Large intestine (tissue), 3 donors: ENCODE measurements around the gene ARPC3. TPM values are rescaled to one million over a fixed set of nuclear protein-coding genes. Genes with fewer than 3 reads are reported as not detected.
"Not testable (repeated sequence)": the region's sequence is repeated elsewhere in the genome, so short reads cannot be mapped to it uniquely, and the experiment has no call there.

Experiments used
- DNase-seq, 2 donors: peaks; one replicate each; pipeline versions ENCODE4 v3.0.0 to v3.0.0-alpha.2; 2013
- H3K27ac ChIP-seq: one replicate; pipeline ENCODE4 v1.5.1; 2013; ENCODE audit warnings: low read length
- H3K27me3 ChIP-seq: 2 replicates; pipeline ENCODE4 v1.6.1; 2013; ENCODE audit warnings: low read length; ENCODE audit not compliant: control insufficient read depth, insufficient read depth
- H3K36me3 ChIP-seq: 2 replicates; pipeline ENCODE4 v1.6.1; 2013; ENCODE audit warnings: low read length; ENCODE audit not compliant: control insufficient read depth, insufficient read depth
- H3K4me1 ChIP-seq: one replicate; pipeline ENCODE4 v1.6.1; 2013; ENCODE audit warnings: low read length; ENCODE audit not compliant: control insufficient read depth, insufficient read depth
- H3K4me3 ChIP-seq: one replicate; pipeline ENCODE4 v1.5.1; 2013; ENCODE audit warnings: low read length
- H3K9me3 ChIP-seq: one replicate; pipeline ENCODE4 v1.6.1; 2013; ENCODE audit warnings: mild to moderate bottlenecking, low read depth, low read length, moderate library complexity; ENCODE audit not compliant: control insufficient read depth
- WGBS: methylation state at CpG from one replicate; pipeline ENCODE4 v1.1.5; 2013; ENCODE audit warnings: low lambda C conversion rate; ENCODE audit not compliant: insufficient coverage; 5-methylcytosine and 5-hydroxymethylcytosine counted together
- polyA plus RNA-seq: library from polyadenylated mRNA; unstranded; fragments of 120-200 nt; gene quantifications from one replicate; pipeline ENCODE4 v1.2.1, GENCODE V29; 2013

The ARPC3 gene
- polyA plus RNA-seq, 1 donor, result 298 TPM

DNA sequence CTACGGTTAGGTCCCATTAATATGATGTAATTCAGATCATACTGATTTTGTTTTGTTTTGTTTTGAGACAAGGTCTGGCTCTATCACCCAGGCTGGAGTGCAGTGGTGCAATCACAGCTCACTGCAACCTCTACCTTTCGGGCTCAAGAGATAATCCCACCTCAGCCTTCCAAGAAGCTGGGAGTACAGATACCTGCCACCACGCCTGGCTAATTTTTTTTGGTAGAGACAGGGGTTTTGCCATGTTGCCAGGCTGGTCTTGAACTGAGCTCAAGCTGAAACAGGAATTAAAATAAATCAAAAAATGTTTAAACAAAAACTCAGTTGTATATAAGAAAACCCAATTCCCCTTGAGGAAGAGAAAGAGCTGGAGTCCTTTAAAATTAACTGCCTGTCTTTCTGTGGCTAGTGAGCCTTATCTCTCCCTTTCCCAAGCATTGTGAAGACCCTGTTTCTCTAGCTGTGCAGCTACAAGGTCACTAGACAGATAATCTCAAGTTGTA, 28.9 kb downstream of the ARPC3 start:
- no CpG with 5 or more reads among the region's 3 CpGs for WGBS
- H3K36me3 ChIP-seq, result no peaks in the 10 kb centered on the region
- no peaks in the 10 kb centered on the region for H3K27me3 ChIP-seq
- H3K4me1 ChIP-seq, result no peaks in the 10 kb centered on the region
- no peak overlapping the region for H3K4me3 ChIP-seq
- H3K27ac ChIP-seq, result no peak overlapping the region
- DNase-seq, result no peak
- H3K9me3 ChIP-seq, result no peaks in the 10 kb centered on the region

DNA sequence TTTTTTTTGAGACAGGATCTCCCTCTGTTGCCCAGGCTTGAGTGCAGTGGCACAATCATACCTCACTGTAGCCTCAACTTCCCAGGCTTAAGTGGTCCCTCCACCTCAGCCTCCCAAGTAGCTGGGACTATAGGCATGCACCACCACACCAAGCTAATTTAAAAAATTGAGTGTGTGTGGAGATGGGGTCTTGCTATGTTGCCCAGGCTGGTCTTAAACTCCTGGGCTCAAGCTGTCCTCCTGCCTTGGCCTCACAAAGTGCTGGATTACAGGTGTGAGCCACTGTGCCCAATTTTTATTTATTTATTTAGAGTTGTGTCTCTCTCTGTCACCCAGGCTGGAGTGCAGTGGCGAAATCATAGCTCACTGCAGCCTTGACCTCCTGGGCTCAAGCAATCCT, 29.5 kb downstream of the ARPC3 start:
- not testable (repeated sequence) for H3K27me3 ChIP-seq, H3K4me1 ChIP-seq, H3K36me3 ChIP-seq, DNase-seq, H3K27ac ChIP-seq, H3K9me3 ChIP-seq, H3K4me3 ChIP-seq
- WGBS, result no CpG with 5 or more reads among the region's 1 CpG

DNA sequence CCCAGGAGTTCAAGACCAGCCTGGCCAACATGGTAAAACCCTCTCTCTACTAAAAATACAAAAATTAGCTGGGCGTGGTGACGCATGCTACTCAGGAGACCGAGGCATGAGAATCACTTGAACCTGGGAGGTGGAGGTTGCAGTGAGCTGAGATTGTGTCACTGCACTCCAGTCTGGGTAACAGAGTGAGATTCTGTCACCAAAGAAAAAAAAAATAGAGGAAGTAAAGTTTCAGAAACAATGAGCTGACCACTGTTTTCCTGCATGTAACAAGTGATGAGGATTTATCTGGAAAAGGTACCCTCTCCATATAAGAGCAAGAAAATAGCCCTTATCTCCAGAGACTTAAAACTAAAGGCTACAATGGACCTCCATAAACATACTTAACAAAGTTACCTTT, 33.0 kb downstream of the ARPC3 start:
- not testable (repeated sequence) for H3K9me3 ChIP-seq, H3K36me3 ChIP-seq, H3K27me3 ChIP-seq, H3K27ac ChIP-seq, DNase-seq, H3K4me3 ChIP-seq, H3K4me1 ChIP-seq
- WGBS, result no CpG with 5 or more reads among the region's 3 CpGs

DNA sequence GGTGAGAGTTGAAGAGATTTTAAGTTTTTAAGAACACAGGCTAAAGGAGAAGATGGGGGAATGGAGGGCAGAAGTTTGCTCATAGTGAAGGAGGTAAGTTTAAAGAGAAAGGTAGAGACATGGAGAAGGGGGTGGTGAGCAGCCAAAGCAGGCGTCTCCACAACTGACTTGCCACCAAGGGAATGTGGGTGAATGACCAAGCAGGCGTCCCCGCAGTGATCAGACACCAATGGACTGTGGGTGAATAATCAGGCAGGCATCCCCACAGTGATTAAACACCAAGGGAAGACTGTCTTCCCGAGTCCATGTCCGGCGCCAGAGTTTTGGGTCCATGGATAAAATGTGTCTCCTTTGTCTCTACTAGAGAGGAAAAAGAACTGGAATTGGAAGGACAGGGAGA, 40.1 kb downstream of the ARPC3 start:
- not testable (repeated sequence) for H3K36me3 ChIP-seq, DNase-seq, H3K27me3 ChIP-seq, H3K27ac ChIP-seq, H3K9me3 ChIP-seq, H3K4me1 ChIP-seq, H3K4me3 ChIP-seq
- WGBS, result no CpG with 5 or more reads among the region's 6 CpGs

DNA sequence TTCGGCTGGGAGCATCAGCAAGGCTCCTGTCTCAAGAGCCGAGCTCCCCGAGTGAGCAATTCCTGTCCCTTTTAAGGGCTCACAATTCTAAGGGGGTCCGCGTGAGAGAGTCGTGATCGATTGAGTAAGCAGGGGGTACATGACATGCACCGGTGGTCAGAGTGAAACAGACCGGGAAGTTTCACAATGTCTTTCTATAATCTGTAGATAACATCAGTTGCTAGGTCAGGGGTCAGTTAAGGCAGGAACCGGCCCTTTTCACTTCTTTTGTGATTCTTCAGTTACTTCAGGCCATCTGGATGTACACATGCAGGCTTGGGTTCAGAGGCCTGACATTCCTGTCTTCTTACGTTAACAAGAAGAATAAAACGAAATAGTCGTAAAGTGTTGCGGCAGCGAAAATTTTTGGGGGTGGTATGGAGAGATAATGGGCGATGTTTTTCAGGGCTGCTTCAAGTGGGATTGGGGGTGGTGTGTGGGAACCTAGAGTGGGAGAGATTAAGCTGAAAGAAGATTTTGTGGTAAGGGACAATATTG, 44.9 kb downstream of the ARPC3 start:
- H3K4me1 ChIP-seq, H3K27ac ChIP-seq, H3K4me3 ChIP-seq, H3K27me3 ChIP-seq, H3K36me3 ChIP-seq, DNase-seq, H3K9me3 ChIP-seq: not testable (repeated sequence)
- 93% methylated on average over 3 of the region's 16 CpGs for WGBS

DNA sequence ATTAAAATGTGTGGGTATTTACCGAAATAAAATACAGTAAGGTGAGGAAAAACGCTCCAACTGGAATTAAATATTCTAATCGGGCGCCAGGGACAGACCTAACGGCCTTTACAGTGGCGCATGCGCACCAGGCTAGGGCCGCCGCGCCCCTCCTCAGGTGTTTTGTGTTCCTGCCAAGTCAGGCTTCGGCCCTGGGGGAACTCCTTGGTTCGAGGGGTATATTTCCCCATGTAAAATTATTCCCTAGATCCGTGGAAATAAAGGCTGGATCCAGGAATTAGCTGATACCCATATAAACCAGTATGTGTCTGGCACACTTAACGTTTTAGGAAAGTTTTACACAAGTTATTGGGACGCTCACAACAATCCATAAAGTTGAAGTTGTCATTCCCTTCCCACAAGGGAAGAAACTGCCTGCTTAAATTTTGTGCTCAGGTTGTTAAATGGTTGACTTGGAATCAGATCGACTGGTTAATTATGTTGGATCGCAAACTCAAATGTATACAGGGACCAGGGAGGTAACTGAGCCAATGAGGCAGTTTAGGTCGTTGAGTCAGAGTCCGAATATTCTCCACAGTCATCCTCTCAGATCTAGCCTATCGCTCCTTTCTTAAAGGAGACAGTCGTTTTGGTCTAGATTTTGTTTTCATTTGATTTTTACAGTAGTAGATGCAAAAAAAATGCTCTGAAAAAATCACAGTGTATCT, 46.0 kb downstream of the ARPC3 start:
- H3K36me3 ChIP-seq, result peaks cover 9% of the 10 kb centered on the region
- peaks cover 8% of the 10 kb centered on the region for H3K4me1 ChIP-seq
- peak overlapping the region; percentile 89 for H3K4me3 ChIP-seq
- peak overlapping the region; percentile 85 for H3K27ac ChIP-seq
- peak; percentile 60 to 65 for DNase-seq
- no peaks in the 10 kb centered on the region for H3K27me3 ChIP-seq
- H3K9me3 ChIP-seq, result no peaks in the 10 kb centered on the region
- 0% methylated on average over 2 of the region's 21 CpGs for WGBS

DNA sequence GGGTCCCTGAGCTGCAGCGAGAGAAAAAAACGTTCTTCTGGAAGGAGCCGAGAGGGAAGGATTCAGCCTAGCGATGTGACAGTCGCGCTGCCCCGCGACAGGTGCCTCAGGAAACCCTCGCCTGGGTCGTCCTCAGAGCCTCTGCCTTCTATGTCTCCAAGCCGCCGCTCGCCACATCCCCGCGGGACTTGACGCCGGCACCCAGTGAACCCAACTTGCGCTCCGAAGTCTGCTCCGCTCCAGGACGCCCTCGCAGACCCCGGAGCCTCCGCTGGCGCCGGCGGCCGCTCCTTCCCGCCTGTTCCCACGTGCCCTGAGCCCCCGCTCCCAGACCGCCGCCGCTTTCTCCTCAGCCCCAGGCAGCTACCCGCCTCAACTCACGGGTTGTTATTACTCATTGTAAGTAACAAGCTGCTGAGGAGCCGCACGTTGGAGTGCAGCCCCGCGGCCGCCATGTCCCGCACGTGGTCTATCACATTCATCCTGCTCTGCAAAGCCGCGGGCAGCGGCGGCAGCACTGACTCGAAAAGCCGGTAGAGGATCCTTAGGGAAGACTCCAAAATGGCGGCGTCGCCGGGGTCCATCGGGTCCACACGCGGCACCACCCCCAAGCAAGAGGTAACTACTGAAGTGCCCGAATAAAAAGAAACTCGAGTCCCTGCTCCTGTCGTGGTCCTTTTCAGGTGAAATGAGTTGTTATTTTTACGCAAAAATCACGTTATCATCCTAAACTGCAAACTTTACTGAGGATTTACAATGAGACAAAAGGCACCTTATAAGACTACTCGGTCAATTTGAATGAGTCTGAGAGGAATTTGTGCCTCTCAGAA, 46.8 kb downstream of the ARPC3 start, which contains the start of gene ANAPC7:
Gene ANAPC7, minus strand, starts transcription at position 563 of the 830 bp plus-strand sequence. Its CDS starts 81 bp downstream, at position 482.
- H3K9me3 ChIP-seq, result no peaks in the 10 kb centered on the region
- H3K27me3 ChIP-seq, result no peaks in the 10 kb centered on the region
- H3K36me3 ChIP-seq, result peaks cover 9% of the 10 kb centered on the region
- DNase-seq, result peak; percentile 87 to 90
- H3K4me3 ChIP-seq, result peak within 1 kb of the TSS; percentile 89
- H3K4me1 ChIP-seq, result peaks cover 8% of the 10 kb centered on the region
- peak within 1 kb of the TSS; percentile 85 for H3K27ac ChIP-seq
- WGBS, result 0% methylated on average over 2 of the region's 62 CpGs

Other genes starting within 250 kb of the ARPC3 start
- gene ATP2A2, start 169.1 kb downstream of the ARPC3 start, polyA plus RNA-seq, result 144 TPM
- 57.0 TPM for gene ANAPC7, start 46.6 kb downstream of the ARPC3 start, polyA plus RNA-seq
- gene GPN3, start 17.9 kb upstream of the ARPC3 start, polyA plus RNA-seq, result 16.2 TPM
- 10.6 TPM for gene FAM216A, start 18.5 kb upstream of the ARPC3 start, polyA plus RNA-seq
- 253 TPM for gene VPS29, start 51.8 kb upstream of the ARPC3 start, polyA plus RNA-seq
- gene RAD9B, start 52.0 kb upstream of the ARPC3 start, polyA plus RNA-seq, result 0.49 TPM
- 20.5 TPM for gene PPTC7, start 133.0 kb upstream of the ARPC3 start, polyA plus RNA-seq
- gene TCTN1, start 163.8 kb upstream of the ARPC3 start, polyA plus RNA-seq, result 25.2 TPM
- gene HVCN1, start 238.8 kb upstream of the ARPC3 start, polyA plus RNA-seq, result 5.5 TPM